ENCODE data around the gene RAPGEF3.

RAPGEF3 gene

DNA sequence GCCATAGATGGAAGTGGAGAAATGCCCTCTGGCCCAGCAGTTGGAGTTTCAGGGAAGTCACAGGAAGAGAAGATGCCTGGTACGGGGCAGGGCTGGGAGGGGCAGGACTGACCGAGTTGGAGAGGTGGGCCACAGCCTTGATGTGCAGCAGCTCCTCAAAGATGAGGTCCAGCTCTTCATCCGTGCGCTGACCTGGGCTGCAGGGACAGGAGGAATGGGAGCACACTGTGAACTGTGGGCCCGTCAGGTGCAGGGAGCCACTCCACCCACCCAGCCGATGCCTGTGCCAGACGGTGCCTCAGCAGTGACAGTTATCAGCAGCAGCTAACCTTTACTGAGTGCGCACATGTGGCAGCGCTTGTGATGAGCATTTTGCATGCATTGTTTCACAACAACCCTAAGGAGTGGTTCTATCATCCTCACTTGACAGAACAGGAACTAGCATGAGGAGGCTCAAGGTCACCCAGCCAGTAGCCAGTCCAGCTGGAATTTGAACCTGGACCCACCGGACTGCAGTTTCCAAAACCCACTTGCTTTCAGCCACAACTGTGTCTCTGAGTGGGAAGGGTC is 8.4 kb downstream of the RAPGEF3 start:
- Histone ChIP-seq H3K4me3 (replicated peaks; ENCODE audit: insufficient read depth, low read length) (no peak overlapping the region), H3K27ac (replicated peaks) (no peak overlapping the region), H3K27me3 (ENCODE audit: insufficient read depth, poor library complexity, severe bottlenecking) (no peaks in the 10 kb centered on the region)
- peak in 1 of 2 experiments; percentile 83 for DNase-seq (ENCODE audit: low read depth in 1 of 2, low spot score in 1 of 2)
- TF ChIP-seq GABPA (IDR thresholded peaks at IDR 0.05; ENCODE audit: low read depth): no peak
- TF ChIP-seq SPI1 (IDR thresholded peaks at IDR 0.05; ENCODE audit: borderline replicate concordance, low read depth): peak; percentile 15; the same call in 1 of the 2 replicates

DNA sequence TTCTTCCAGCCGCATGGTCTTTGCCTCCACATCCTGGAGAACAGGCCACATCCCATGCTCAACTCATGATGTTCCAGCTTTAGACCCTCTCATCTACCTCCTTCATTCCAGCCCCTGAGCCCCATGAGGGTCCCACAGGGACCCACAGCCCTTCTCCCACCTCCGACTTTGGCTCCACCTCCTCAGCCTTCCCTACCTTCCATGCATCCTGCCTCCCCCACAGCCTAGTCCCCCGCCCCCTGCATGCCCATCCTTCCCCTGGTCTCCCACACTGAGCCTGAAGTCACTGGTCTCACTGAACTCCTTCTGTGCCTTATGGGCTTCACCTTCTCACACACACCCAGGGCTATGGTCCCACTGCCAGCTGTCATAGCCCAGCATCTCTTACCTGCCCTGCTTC is 9.8 kb downstream of the RAPGEF3 start:
- no peak overlapping the region for H3K27ac ChIP-seq (replicated peaks)
- TF ChIP-seq, protein P1, sequence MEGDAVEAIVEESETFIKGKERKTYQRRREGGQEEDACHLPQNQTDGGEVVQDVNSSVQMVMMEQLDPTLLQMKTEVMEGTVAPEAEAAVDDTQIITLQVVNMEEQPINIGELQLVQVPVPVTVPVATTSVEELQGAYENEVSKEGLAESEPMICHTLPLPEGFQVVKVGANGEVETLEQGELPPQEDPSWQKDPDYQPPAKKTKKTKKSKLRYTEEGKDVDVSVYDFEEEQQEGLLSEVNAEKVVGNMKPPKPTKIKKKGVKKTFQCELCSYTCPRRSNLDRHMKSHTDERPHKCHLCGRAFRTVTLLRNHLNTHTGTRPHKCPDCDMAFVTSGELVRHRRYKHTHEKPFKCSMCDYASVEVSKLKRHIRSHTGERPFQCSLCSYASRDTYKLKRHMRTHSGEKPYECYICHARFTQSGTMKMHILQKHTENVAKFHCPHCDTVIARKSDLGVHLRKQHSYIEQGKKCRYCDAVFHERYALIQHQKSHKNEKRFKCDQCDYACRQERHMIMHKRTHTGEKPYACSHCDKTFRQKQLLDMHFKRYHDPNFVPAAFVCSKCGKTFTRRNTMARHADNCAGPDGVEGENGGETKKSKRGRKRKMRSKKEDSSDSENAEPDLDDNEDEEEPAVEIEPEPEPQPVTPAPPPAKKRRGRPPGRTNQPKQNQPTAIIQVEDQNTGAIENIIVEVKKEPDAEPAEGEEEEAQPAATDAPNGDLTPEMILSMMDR (IDR thresholded peaks at IDR 0.05; ENCODE audit: insufficient read depth, low read length): no peak
- no peak overlapping the region for H3K4me3 ChIP-seq (replicated peaks; ENCODE audit: insufficient read depth, low read length)
- no peaks in the 10 kb centered on the region for H3K27me3 ChIP-seq (ENCODE audit: insufficient read depth, poor library complexity, severe bottlenecking)
- DNase-seq (ENCODE audit: low read depth in 1 of 2, low spot score in 1 of 2): no peak

DNA sequence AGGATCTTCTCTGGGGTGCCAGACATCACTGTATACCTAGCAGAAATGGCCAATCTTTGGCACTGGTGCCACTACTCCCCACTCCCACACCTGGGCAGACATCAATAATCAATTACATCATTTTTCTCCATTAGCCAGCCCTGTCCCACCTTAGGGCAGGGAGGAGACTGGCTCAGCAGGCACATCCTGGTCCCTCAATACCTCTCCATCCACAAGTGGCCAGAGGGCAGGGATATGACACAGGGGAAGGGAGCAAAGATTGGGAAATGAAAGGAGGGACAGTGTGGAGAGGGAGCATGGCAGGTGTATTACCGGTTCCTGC is 10.2 kb downstream of the RAPGEF3 start:
- TF ChIP-seq, protein P2, sequence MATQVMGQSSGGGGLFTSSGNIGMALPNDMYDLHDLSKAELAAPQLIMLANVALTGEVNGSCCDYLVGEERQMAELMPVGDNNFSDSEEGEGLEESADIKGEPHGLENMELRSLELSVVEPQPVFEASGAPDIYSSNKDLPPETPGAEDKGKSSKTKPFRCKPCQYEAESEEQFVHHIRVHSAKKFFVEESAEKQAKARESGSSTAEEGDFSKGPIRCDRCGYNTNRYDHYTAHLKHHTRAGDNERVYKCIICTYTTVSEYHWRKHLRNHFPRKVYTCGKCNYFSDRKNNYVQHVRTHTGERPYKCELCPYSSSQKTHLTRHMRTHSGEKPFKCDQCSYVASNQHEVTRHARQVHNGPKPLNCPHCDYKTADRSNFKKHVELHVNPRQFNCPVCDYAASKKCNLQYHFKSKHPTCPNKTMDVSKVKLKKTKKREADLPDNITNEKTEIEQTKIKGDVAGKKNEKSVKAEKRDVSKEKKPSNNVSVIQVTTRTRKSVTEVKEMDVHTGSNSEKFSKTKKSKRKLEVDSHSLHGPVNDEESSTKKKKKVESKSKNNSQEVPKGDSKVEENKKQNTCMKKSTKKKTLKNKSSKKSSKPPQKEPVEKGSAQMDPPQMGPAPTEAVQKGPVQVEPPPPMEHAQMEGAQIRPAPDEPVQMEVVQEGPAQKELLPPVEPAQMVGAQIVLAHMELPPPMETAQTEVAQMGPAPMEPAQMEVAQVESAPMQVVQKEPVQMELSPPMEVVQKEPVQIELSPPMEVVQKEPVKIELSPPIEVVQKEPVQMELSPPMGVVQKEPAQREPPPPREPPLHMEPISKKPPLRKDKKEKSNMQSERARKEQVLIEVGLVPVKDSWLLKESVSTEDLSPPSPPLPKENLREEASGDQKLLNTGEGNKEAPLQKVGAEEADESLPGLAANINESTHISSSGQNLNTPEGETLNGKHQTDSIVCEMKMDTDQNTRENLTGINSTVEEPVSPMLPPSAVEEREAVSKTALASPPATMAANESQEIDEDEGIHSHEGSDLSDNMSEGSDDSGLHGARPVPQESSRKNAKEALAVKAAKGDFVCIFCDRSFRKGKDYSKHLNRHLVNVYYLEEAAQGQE (IDR thresholded peaks at IDR 0.05; ENCODE audit: insufficient replicate concordance, low read depth): no peak
- TF ChIP-seq SPI1 (IDR thresholded peaks at IDR 0.05; ENCODE audit: borderline replicate concordance, low read depth): no peak
- no peak for TF ChIP-seq GABPA (IDR thresholded peaks at IDR 0.05; ENCODE audit: low read depth)
- no peak for TF ChIP-seq POLR2AphosphoS5 (IDR thresholded peaks at IDR 0.05; ENCODE audit: low read depth)
- TF ChIP-seq, protein P1 (IDR thresholded peaks at IDR 0.05; ENCODE audit: insufficient read depth, low read length): no peak
- no peak for DNase-seq (ENCODE audit: low read depth in 1 of 2, low spot score in 1 of 2)
- Histone ChIP-seq H3K27me3 (ENCODE audit: insufficient read depth, poor library complexity, severe bottlenecking) (no peaks in the 10 kb centered on the region), H3K27ac (replicated peaks) (no peak overlapping the region), H3K4me3 (replicated peaks; ENCODE audit: insufficient read depth, low read length) (no peak overlapping the region)

DNA sequence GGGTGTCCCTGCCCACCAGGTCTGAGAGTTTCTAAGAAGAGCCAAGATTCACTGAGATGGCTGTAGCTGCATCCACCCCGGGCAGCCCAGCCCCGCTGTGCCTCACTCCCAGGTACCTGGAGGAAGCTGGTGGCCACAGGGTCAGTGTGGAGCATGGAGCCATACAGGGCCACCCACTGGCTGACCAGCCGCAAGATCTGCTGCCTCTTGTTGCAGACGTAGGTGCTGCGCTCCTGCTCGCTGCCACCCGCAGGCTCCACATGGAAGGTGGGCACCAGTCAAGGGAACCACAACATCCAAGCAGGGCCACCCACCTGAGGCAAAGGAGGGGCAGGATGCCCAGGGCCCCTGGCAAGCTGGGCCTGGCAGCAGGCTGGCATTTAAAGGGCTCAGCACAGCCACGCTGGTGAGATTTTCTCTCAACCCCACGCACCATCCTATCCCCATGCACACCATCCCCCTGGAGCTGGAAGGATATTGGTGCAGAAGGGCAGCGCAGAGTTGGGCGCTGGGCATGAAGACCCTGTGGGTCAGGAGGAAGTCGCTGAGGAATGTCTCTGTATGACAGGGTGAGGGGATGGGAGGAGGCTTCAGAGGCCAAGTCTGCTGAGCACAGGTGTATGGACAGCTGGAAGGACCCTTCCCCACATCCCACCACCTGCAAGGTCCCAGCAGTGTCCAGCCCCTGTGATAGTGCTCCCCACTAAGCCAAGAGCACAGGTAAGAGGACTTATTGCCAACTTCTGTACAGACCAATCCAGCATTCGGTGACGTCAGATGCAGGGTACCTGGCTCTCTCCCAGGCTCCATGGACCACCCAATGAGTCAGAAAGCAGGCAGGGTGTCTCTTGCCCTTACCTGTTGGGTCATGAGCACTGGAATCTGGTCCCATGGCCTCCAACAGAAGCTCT is 10.8 kb downstream of the RAPGEF3 start:
- TF ChIP-seq POLR2AphosphoS5 (IDR thresholded peaks at IDR 0.05; ENCODE audit: low read depth) (no peak), GABPA (IDR thresholded peaks at IDR 0.05; ENCODE audit: low read depth) (no peak), SPI1 (IDR thresholded peaks at IDR 0.05; ENCODE audit: borderline replicate concordance, low read depth) (no peak)
- TF ChIP-seq, protein P2 (IDR thresholded peaks at IDR 0.05; ENCODE audit: insufficient replicate concordance, low read depth): no peak
- TF ChIP-seq, protein P1 (IDR thresholded peaks at IDR 0.05; ENCODE audit: insufficient read depth, low read length): no peak
- no peak for DNase-seq (ENCODE audit: low read depth in 1 of 2, low spot score in 1 of 2)
- no peak overlapping the region for H3K27ac ChIP-seq (replicated peaks)
- H3K4me3 ChIP-seq (replicated peaks; ENCODE audit: insufficient read depth, low read length): no peak overlapping the region
- H3K27me3 ChIP-seq (ENCODE audit: insufficient read depth, poor library complexity, severe bottlenecking): no peaks in the 10 kb centered on the region

Data from HL-60 (cell line).